ENCODE measurements around the gene C22orf15. TPM values are rescaled to one million over a fixed set of nuclear protein-coding genes. Genes with fewer than 3 reads are reported as not detected.

C22orf15 gene
- total and polyA plus RNA-seq, 7 donors: 0.36 to 0.45 TPM; not detected in 5

GRCh38 chr22:23753385-23753784, 9.4 kb upstream of the C22orf15 start:
- Histone ChIP-seq H3K9me3 (no peaks in the 10 kb centered on the region), H3K4me1 (peaks cover 0 to 20% (median 17%) of the 10 kb centered on the region in 4 donors), H3K4me3 (no peak overlapping the region), H3K36me3 (no peaks in the 10 kb centered on the region), H3K27me3 (no peaks in the 10 kb centered on the region), H3K27ac (no peak overlapping the region)
- intact Hi-C loops (cut with DNase I): no loop called here
- DNase-seq: no peak
- no peak for TF ChIP-seq EP300 (IDR thresholded peaks at IDR 0.05)
- TF ChIP-seq POLR2A (IDR thresholded peaks at IDR 0.05): no peak
- TF ChIP-seq POLR2AphosphoS5 (IDR thresholded peaks at IDR 0.05): no peak
- no peak for TF ChIP-seq CTCF (IDR thresholded peaks at IDR 0.05)
- WGBS, 2 donors: 69 to 76% methylated on average over 2 of the region's 2 CpGs

- H3K36me3 ChIP-seq: no peaks in the 10 kb centered on the region
- intact Hi-C loops (cut with DNase I): no loop called here
- H3K4me3 ChIP-seq: no peak within 1 kb of the TSS
- H3K9me3 ChIP-seq: no peaks in the 10 kb centered on the region
- peaks cover 0 to 20% (median 17%) of the 10 kb centered on the region in 4 donors for H3K4me1 ChIP-seq
- 82 to 84% methylated on average over 14 of the region's 14 CpGs for WGBS, 2 donors
- no peak for DNase-seq
- H3K27ac ChIP-seq: no peak within 1 kb of the TSS
- TF ChIP-seq POLR2A (IDR thresholded peaks at IDR 0.05): no peak
- no peak for TF ChIP-seq POLR2AphosphoS5 (IDR thresholded peaks at IDR 0.05)
- no peak for TF ChIP-seq EP300 (IDR thresholded peaks at IDR 0.05)
- TF ChIP-seq CTCF (IDR thresholded peaks at IDR 0.05): no peak
- no peaks in the 10 kb centered on the region for H3K27me3 ChIP-seq
Measured at GRCh38 chr22:23754220-23754919, 8.4 kb upstream of the C22orf15 start, which contains the start of gene VPREB3. Gene VPREB3 (minus strand): TSS chr22:23754425. CDS start chr22:23754363, 62 bp downstream.

GRCh38 chr22:23754980-23755636, 7.7 kb upstream of the C22orf15 start:
- intact Hi-C loops (cut with DNase I): no loop called here
- WGBS, 2 donors: 63 to 78% methylated on average over 6 of the region's 6 CpGs
- H3K4me1 ChIP-seq: peaks cover 0 to 15% (median 13%) of the 10 kb centered on the region in 4 donors
- no peak for DNase-seq
- H3K36me3 ChIP-seq: no peaks in the 10 kb centered on the region
- H3K4me3 ChIP-seq: no peak overlapping the region
- no peaks in the 10 kb centered on the region for H3K27me3 ChIP-seq
- TF ChIP-seq CTCF (IDR thresholded peaks at IDR 0.05): no peak
- TF ChIP-seq POLR2AphosphoS5 (IDR thresholded peaks at IDR 0.05): no peak
- no peak for TF ChIP-seq POLR2A (IDR thresholded peaks at IDR 0.05)
- no peak for TF ChIP-seq EP300 (IDR thresholded peaks at IDR 0.05)
- H3K27ac ChIP-seq: no peak overlapping the region
- H3K9me3 ChIP-seq: no peaks in the 10 kb centered on the region

- TF ChIP-seq EP300 (IDR thresholded peaks at IDR 0.05) (no peak), POLR2AphosphoS5 (IDR thresholded peaks at IDR 0.05) (no peak), CTCF (IDR thresholded peaks at IDR 0.05) (no peak), POLR2A (IDR thresholded peaks at IDR 0.05) (no peak)
- Histone ChIP-seq H3K4me1 (peaks cover 0 to 9% (median 7%) of the 10 kb centered on the region in 4 donors), H3K4me3 (no peak overlapping the region), H3K27ac (no peak overlapping the region), H3K9me3 (no peaks in the 10 kb centered on the region), H3K27me3 (no peaks in the 10 kb centered on the region), H3K36me3 (no peaks in the 10 kb centered on the region)
- WGBS, 2 donors: 65 to 88% methylated on average over 8 of the region's 8 CpGs
- intact Hi-C loops (cut with DNase I): no loop called here
- DNase-seq: no peak
Measured at GRCh38 chr22:23755711-23756110, 7.1 kb upstream of the C22orf15 start.

All from sigmoid colon (tissue), 7 donors.